Epithelial cell of proximal tubule (primary cell): ENCODE data around the gene CROCC. TPM values are rescaled to one million over a fixed set of nuclear protein-coding genes. Genes with fewer than 3 reads are reported as not detected.

Experiments used
- DNase-seq: peaks from one replicate; pipeline ENCODE4 v3.0.0-alpha.2; 2011; ENCODE audit warnings: low read depth
- H3K4me3 ChIP-seq: 2 replicates; pipeline ENCODE4 v1.5.1; 2011; ENCODE audit warnings: low read depth, mild to moderate bottlenecking, low read length
- CTCF ChIP-seq: conservative IDR thresholded peaks from 2 replicates; pipeline ENCODE4 v1.5.1; 2012; ENCODE audit warnings: low read depth, mild to moderate bottlenecking, low read length
- total RNA-seq: library from RNA; depleted of rRNA; stranded (reverse); fragments of >200 nt; gene quantifications from 2 replicates; pipeline ENCODE4 v1.2.3, GENCODE V29; 2015

CROCC gene
- total RNA-seq, 1 donor from 2014 or later = 17.7 TPM

GRCh38 chr1:16988210-16988609 lies 66.5 kb downstream of the CROCC start:
- no peak for DNase-seq
- no peak overlapping the region for H3K4me3 ChIP-seq
- TF ChIP-seq CTCF = no peak

GRCh38 chr1:16989676-16990391 lies 68.1 kb downstream of the CROCC start:
- no peak for DNase-seq
- no peak for TF ChIP-seq CTCF
- no peak overlapping the region for H3K4me3 ChIP-seq

GRCh38 chr1:16991571-16991970 lies 69.8 kb downstream of the CROCC start:
- no peak for TF ChIP-seq CTCF
- DNase-seq = no peak
- H3K4me3 ChIP-seq = no peak overlapping the region

GRCh38 chr1:16992102-16992501 lies 70.4 kb downstream of the CROCC start:
- no peak for TF ChIP-seq CTCF
- H3K4me3 ChIP-seq = no peak overlapping the region
- DNase-seq = no peak

GRCh38 chr1:16992675-16993074 lies 70.9 kb downstream of the CROCC start:
- TF ChIP-seq CTCF = no peak
- no peak overlapping the region for H3K4me3 ChIP-seq
- no peak for DNase-seq

- TF ChIP-seq CTCF = no peak
- H3K4me3 ChIP-seq = no peak overlapping the region
- no peak for DNase-seq
Measured at GRCh38 chr1:16993521-16994038, 71.8 kb downstream of the CROCC start.

GRCh38 chr1:16996845-16997244 lies 75.1 kb downstream of the CROCC start:
- DNase-seq = no peak
- TF ChIP-seq CTCF = no peak
- H3K4me3 ChIP-seq = no peak overlapping the region
